Tibial nerve (tissue), 4 donors: ENCODE results near the gene PACSIN3.

ENCODE experiments used
- EP300 ChIP-seq, 2 donors: sonication (generic); formaldehyde crosslinking; IDR thresholded peaks; one replicate each; pipeline ENCODE4 v1.6.1; 2017; ENCODE audit warnings: antibody characterized with exemption in 2 of 2, mild to moderate bottlenecking in 1 of 2
- POLR2A ChIP-seq, 2 donors: fragments of 450-650 bp; IDR thresholded peaks; one replicate each; pipeline ENCODE4 v1.6.1; 2017; ENCODE audit warnings: antibody characterized with exemption in 2 of 2, mild to moderate bottlenecking in 2 of 2, moderate library complexity in 2 of 2
- TF ChIP-seq, protein P1 (sequence below), 5 experiments: fragments of 200-600 bp in 3 of 5; fragments of 450-650 bp in 2 of 5; sonication (generic) in 3 of 5; IDR thresholded peaks; one replicate each; pipeline ENCODE4 v1.5.1; 2016 to 2019; ENCODE audit warnings: antibody characterized with exemption in 5 of 5, mild to moderate bottlenecking in 3 of 5, moderate library complexity in 2 of 5

DNA sequence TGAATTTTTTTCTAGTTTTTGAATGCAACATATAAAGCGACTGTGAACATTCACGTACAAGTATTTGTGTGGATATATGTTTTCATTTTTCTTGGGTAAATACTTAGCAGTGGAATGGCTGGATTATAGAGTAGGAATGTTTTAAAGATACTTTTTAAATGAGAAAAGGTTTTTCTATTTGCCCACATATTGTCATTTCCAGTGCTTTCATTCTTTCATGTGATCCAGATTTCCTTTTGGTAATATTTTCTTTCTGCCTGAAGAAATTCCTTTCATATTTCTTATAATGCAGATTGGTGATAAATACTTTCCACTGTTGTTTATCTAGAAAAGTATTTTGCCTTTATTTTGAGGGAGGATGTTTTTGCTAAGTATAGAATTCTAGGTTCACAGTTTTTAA, 36.5 kb upstream of the PACSIN3 start:
- TF ChIP-seq, protein P1, sequence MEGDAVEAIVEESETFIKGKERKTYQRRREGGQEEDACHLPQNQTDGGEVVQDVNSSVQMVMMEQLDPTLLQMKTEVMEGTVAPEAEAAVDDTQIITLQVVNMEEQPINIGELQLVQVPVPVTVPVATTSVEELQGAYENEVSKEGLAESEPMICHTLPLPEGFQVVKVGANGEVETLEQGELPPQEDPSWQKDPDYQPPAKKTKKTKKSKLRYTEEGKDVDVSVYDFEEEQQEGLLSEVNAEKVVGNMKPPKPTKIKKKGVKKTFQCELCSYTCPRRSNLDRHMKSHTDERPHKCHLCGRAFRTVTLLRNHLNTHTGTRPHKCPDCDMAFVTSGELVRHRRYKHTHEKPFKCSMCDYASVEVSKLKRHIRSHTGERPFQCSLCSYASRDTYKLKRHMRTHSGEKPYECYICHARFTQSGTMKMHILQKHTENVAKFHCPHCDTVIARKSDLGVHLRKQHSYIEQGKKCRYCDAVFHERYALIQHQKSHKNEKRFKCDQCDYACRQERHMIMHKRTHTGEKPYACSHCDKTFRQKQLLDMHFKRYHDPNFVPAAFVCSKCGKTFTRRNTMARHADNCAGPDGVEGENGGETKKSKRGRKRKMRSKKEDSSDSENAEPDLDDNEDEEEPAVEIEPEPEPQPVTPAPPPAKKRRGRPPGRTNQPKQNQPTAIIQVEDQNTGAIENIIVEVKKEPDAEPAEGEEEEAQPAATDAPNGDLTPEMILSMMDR (IDR thresholded peaks at IDR 0.05), result no peak
- no peak for TF ChIP-seq POLR2A (IDR thresholded peaks at IDR 0.05)
- no peak for TF ChIP-seq EP300 (IDR thresholded peaks at IDR 0.05)
